Stimulated activated effector memory CD8-positive, alpha-beta T cell treated with anti-CD3 and anti-CD28 coated beads, Interleukin-12 subunit alpha, Interleukin-12 subunit beta, amount 100 ng/mL, for 72 hours (primary cell): ENCODE measurements around the gene RCAN2.

Source experiments
- ATAC-seq: fragments of 150-1000 bp; cut with Tn5 transposase; 2 replicates; pipeline ENCODE4 v1.10.0; 2021
- DNase-seq, 2 donors: peaks; one replicate each; pipeline ENCODE4 v3.0.0; 2021 to 2022; ENCODE audit warnings: low spot score in 2 of 2
- H3K27ac Mint-ChIP-seq: one replicate; pipeline ENCODE4 v1.8.0; 2022; ENCODE audit warnings: mild to moderate bottlenecking, mixed read lengths
- H3K36me3 Mint-ChIP-seq: one replicate; pipeline ENCODE4 v1.8.0; 2022; ENCODE audit warnings: mild to moderate bottlenecking, mixed read lengths
- H3K4me1 Mint-ChIP-seq: one replicate; pipeline ENCODE4 v1.8.0; 2022; ENCODE audit warnings: mixed read lengths
- H3K4me3 Mint-ChIP-seq: one replicate; pipeline ENCODE4 v1.8.0; 2022; ENCODE audit warnings: mild to moderate bottlenecking, mixed read lengths
- H3K9me3 Mint-ChIP-seq: one replicate; pipeline ENCODE4 v1.8.0; 2022; ENCODE audit warnings: mixed read lengths

RCAN2 gene

GRCh38 chr6:46242921-46243320 lies 248.3 kb downstream of the RCAN2 start:
- Mint-ChIP-seq H3K4me1 (peaks cover 6% of the 10 kb centered on the region), H3K4me3 (no peak overlapping the region), H3K36me3 (no peaks in the 10 kb centered on the region), H3K9me3 (no peaks in the 10 kb centered on the region), H3K27ac (no peak overlapping the region)
- no peak for DNase-seq
- ATAC-seq: no peak

DNA sequence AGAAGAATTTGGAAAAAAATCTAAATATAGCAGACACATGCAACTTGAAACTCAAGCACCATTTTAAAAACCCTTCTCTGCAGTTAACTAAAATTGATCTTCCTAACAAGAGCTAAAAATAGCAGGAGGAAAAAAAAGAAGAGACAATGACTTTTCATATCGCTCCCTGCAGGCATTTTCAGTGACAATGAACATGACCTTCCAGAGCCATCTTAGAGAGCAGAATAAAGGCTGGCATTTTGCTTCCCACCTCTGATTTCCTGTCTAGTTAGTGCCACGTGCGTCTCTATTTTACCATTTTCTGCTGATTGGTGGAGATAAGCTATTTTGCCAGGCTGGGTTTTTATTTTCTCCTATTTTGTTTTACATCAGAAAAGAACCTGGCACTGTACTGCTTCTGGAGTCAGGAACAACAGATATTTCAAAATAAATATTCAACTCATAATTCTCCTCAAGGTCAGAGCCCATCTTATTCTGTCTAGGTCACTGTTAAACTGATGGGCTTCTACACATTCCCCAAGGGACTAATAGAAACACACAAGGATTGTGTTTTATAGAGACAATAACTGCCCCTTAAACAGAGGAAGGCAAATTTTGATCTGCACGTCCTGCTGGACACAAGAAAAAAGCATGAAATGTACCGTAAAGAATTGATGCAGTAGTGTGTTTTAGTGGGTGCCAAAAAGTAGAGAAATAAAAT lies 250.2 kb downstream of the RCAN2 start:
- H3K4me1 Mint-ChIP-seq: peaks cover 6% of the 10 kb centered on the region
- no peak overlapping the region for H3K4me3 Mint-ChIP-seq
- no peak overlapping the region for H3K27ac Mint-ChIP-seq
- no peaks in the 10 kb centered on the region for H3K36me3 Mint-ChIP-seq
- ATAC-seq (no peak), DNase-seq (no peak)
- H3K9me3 Mint-ChIP-seq: no peaks in the 10 kb centered on the region

DNA sequence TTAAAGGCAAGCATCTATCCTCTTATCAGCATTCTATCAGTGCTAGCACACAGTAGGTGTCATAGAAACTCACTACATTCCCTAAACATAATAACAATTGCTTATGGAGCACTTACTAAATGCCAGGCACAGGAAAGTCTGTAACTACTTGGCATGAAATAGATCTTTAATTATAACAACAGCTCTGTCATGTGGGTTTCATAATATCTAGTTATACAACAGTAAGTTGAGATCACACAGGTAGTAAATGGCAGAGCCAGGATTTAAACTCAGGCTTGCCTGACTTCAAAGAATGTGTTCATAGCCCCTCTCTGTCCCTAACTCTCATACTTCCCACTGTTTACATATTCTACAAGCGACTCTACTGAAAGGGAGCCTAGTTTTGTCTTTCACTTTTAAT lies 254.5 kb downstream of the RCAN2 start:
- Mint-ChIP-seq H3K27ac (no peak overlapping the region), H3K9me3 (no peaks in the 10 kb centered on the region), H3K4me1 (no peaks in the 10 kb centered on the region), H3K4me3 (no peak overlapping the region), H3K36me3 (no peaks in the 10 kb centered on the region)
- ATAC-seq: no peak
- DNase-seq: no peak

DNA sequence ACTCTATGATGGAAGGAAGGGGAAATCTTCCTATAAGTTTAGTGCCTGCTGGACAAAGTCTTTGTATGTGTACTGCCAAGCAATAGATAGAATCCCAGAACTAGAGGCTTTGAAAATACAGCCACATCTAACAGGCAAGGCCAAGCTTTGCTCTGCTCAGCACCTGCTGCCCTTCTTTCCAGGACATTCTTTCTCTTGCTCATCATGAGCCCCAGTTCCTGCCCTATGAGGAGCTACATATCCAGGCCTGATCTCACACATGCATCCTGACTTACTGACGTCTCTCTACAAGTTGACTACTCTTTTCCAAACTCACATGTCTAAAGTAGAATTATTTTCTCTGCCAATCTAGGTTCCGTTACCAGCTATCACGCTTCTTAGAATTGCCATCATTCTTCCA lies 256.0 kb downstream of the RCAN2 start:
- Mint-ChIP-seq H3K9me3 (peaks cover 4% of the 10 kb centered on the region), H3K4me3 (no peak overlapping the region), H3K27ac (no peak overlapping the region), H3K36me3 (peaks cover 1% of the 10 kb centered on the region), H3K4me1 (no peaks in the 10 kb centered on the region)
- DNase-seq (no peak), ATAC-seq (no peak)

- Mint-ChIP-seq H3K36me3 (peaks cover 6% of the 10 kb centered on the region), H3K4me1 (no peaks in the 10 kb centered on the region), H3K9me3 (peaks cover 4% of the 10 kb centered on the region), H3K27ac (no peak overlapping the region), H3K4me3 (no peak overlapping the region)
- no peak for DNase-seq
- no peak for ATAC-seq
Measured at GRCh38 chr6:46234700-46235099, 256.5 kb downstream of the RCAN2 start.

- ATAC-seq: no peak
- Mint-ChIP-seq H3K4me1 (no peaks in the 10 kb centered on the region), H3K9me3 (peaks cover 6% of the 10 kb centered on the region), H3K4me3 (no peak overlapping the region), H3K27ac (no peak overlapping the region), H3K36me3 (peaks cover 6% of the 10 kb centered on the region)
- DNase-seq: no peak
Measured at GRCh38 chr6:46234156-46234556, 257.1 kb downstream of the RCAN2 start.

DNA sequence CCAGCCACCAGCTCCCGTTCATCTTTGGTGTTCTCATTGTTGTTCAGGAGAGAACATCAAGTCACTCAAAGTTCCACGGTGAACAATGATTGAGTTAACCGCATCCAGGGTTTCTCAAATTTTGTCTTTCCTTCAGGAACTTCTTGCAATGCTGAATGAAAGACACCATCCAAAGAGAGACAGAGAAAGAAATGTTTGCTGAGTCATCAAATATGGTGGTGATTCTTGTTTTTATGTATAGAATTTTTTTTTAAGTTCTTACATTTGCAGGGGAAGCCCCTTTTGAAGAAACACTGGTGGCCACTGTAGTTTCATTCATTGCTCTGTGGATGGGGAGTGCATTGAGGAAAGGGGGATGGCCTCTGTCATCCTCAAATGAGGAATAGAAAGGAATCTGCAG lies 258.1 kb downstream of the RCAN2 start:
- Mint-ChIP-seq H3K36me3 (peaks cover 6% of the 10 kb centered on the region), H3K27ac (no peak overlapping the region), H3K9me3 (peaks cover 6% of the 10 kb centered on the region), H3K4me1 (no peaks in the 10 kb centered on the region), H3K4me3 (no peak overlapping the region)
- DNase-seq (no peak), ATAC-seq (no peak)

- Mint-ChIP-seq H3K4me3 (no peak overlapping the region), H3K9me3 (no peaks in the 10 kb centered on the region), H3K4me1 (no peaks in the 10 kb centered on the region), H3K27ac (no peak overlapping the region), H3K36me3 (peaks cover 6% of the 10 kb centered on the region)
- DNase-seq (no peak), ATAC-seq (no peak)
Measured at GRCh38 chr6:46222286-46222685, 269.0 kb downstream of the RCAN2 start.

- Mint-ChIP-seq H3K36me3 (peaks cover 6% of the 10 kb centered on the region), H3K4me3 (no peak overlapping the region), H3K4me1 (no peaks in the 10 kb centered on the region), H3K27ac (peak overlapping the region; percentile 73), H3K9me3 (no peaks in the 10 kb centered on the region)
- ATAC-seq (peak; percentile 73), DNase-seq (no peak)
Measured at GRCh38 chr6:46221222-46221793, 269.9 kb downstream of the RCAN2 start.

DNA sequence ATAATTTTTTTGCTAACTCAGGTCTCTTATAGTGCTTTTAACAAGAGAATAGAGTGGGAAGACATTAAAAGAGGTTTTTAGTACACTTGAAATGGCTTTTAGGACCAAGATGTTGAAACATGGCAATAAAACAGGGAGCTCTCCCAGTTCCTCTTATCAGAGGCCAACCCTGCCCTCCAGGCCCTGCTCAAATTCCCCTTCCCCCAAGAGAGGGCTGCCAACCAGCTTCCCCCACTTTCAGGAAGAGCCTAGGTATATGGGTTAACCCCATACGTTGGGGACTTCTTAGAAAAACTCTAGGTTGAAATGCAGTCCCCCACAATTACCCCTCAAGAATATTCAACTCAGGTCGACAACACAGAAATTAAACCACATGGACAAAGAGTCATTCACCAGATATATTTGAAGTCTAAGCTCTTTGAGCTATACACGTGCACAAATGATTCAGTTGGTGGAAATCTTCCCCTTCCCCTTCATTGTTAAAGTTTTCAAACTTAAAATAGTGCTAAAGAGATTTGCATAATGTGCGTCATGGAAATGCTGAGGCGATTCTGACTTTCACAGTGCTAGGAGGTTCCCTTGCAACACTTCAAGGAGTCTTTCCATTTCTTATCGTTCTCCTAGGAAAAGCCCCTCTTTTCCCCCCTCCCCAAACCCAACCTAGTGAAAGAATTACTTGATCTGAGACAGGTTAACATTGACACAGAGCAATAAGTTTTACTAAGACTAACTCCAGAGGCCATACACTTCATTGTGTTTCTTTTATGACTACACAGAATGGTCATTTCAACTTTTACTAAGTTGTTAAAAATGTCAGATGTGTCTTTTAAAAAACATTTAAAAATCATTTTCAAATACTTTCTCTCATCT lies 270.7 kb downstream of the RCAN2 start:
- DNase-seq (no peak), ATAC-seq (peak; percentile 65)
- no peak overlapping the region for H3K4me3 Mint-ChIP-seq
- no peaks in the 10 kb centered on the region for H3K9me3 Mint-ChIP-seq
- peaks cover 6% of the 10 kb centered on the region for H3K36me3 Mint-ChIP-seq
- H3K4me1 Mint-ChIP-seq: no peaks in the 10 kb centered on the region
- H3K27ac Mint-ChIP-seq: peak overlapping the region; percentile 73

DNA sequence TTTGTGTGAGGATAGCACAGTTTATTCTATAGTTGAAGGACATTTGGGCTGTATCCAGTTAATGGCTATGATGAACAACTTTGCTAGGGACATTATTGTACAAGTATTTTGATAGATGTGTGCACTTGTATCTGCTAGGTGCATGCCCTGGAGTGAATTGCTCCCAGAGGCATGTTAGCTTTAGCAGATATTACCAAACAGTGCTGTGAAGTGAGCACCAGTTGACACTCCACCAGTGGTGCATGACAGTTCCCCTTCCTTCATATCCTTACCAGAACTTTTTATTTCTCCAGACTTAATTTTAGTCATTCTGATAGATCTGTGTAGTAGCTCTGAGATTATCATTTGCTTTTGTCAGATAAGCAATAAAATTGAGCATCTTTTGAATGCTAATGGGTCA lies 271.6 kb downstream of the RCAN2 start:
- Mint-ChIP-seq H3K27ac (peak overlapping the region; percentile 73), H3K9me3 (no peaks in the 10 kb centered on the region), H3K36me3 (peaks cover 6% of the 10 kb centered on the region), H3K4me3 (no peak overlapping the region), H3K4me1 (no peaks in the 10 kb centered on the region)
- DNase-seq (no peak), ATAC-seq (no peak)

DNA sequence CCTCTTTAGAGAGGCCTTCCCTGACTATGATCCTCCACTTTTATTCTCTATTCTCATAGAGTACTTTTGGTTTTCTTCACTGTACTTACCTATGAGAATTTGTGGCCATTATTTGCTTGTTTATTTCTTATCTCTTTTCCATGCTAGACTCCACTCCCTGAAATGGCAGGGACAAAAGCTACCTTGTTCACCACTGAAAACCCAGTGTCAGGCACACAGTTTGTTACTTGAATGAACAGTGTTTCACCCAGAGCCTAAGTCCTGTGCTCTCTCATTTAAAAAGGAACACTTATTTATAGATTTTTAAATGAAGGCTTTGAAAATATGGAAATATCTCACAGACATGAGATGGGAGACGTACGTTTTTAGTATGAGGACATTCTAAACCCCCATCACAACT lies 272.8 kb downstream of the RCAN2 start:
- no peak overlapping the region for H3K27ac Mint-ChIP-seq
- no peak overlapping the region for H3K4me3 Mint-ChIP-seq
- no peak for ATAC-seq
- no peak for DNase-seq
- no peaks in the 10 kb centered on the region for H3K4me1 Mint-ChIP-seq
- H3K9me3 Mint-ChIP-seq: no peaks in the 10 kb centered on the region
- peaks cover 6% of the 10 kb centered on the region for H3K36me3 Mint-ChIP-seq

- H3K4me3 Mint-ChIP-seq: no peak overlapping the region
- DNase-seq: no peak
- no peak overlapping the region for H3K27ac Mint-ChIP-seq
- H3K9me3 Mint-ChIP-seq: no peaks in the 10 kb centered on the region
- ATAC-seq: peak; percentile 78
- H3K36me3 Mint-ChIP-seq: peaks cover 6% of the 10 kb centered on the region
- no peaks in the 10 kb centered on the region for H3K4me1 Mint-ChIP-seq
Measured at GRCh38 chr6:46217671-46218131, 273.5 kb downstream of the RCAN2 start.

GRCh38 chr6:46216879-46217278 lies 274.4 kb downstream of the RCAN2 start:
- peak overlapping the region; percentile 15 for H3K27ac Mint-ChIP-seq
- DNase-seq (no peak), ATAC-seq (no peak)
- no peaks in the 10 kb centered on the region for H3K4me1 Mint-ChIP-seq
- H3K36me3 Mint-ChIP-seq: peaks cover 6% of the 10 kb centered on the region
- H3K4me3 Mint-ChIP-seq: no peak overlapping the region
- H3K9me3 Mint-ChIP-seq: no peaks in the 10 kb centered on the region

DNA sequence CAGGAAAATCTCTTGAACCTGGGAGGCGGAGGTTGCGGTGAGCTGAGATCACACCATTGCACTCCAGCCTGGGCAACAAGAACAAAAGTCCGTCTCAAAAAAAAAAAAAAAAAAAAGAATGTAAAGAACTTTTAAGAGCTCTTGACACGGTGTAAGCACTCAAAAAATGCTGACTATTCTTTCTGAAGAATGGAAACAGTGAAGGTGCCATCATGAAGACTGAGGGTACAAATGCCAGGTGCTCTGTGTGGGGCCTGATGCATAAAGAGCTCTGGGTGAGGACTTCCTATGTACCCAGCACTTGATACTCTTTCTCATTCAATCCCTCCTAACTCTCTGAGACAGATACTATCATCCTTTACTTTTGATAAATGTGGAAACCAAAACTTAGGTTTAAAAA lies 275.5 kb downstream of the RCAN2 start:
- Mint-ChIP-seq H3K36me3 (peaks cover 6% of the 10 kb centered on the region), H3K27ac (no peak overlapping the region), H3K4me1 (no peaks in the 10 kb centered on the region), H3K4me3 (no peak overlapping the region), H3K9me3 (no peaks in the 10 kb centered on the region)
- DNase-seq (no peak), ATAC-seq (no peak)

- no peaks in the 10 kb centered on the region for H3K9me3 Mint-ChIP-seq
- no peak for DNase-seq
- H3K4me3 Mint-ChIP-seq: no peak overlapping the region
- peaks cover 6% of the 10 kb centered on the region for H3K36me3 Mint-ChIP-seq
- H3K27ac Mint-ChIP-seq: no peak overlapping the region
- no peak for ATAC-seq
- no peaks in the 10 kb centered on the region for H3K4me1 Mint-ChIP-seq
Measured at GRCh38 chr6:46215213-46215612, 276.0 kb downstream of the RCAN2 start.
